GM18508 (cell line): ENCODE results near the gene CCNL1.
"Not testable (repeated sequence)": the region's sequence is repeated elsewhere in the genome, so short reads cannot be mapped to it uniquely, and the experiment has no call there.

Source experiments
- ATAC-seq: cut with Tn5 transposase; IDR thresholded peaks from one replicate; pipeline ENCODE4 v1.9.1; 2021; ENCODE audit warnings: moderate number of reproducible peaks; ENCODE audit not compliant: insufficient read depth, unreplicated experiment

CCNL1 gene

GRCh38 chr3:157173343-157173742 is 13.4 kb upstream of the CCNL1 start:
- not testable (repeated sequence) for ATAC-seq

GRCh38 chr3:157172746-157173145 is 12.8 kb upstream of the CCNL1 start:
- ATAC-seq, result no peak

- ATAC-seq, result no peak
Measured at GRCh38 chr3:157170861-157171260, 10.9 kb upstream of the CCNL1 start.

- no peak for ATAC-seq
Measured at GRCh38 chr3:157167371-157168042, 7.6 kb upstream of the CCNL1 start.

GRCh38 chr3:157166561-157166960 is 6.6 kb upstream of the CCNL1 start:
- peak; percentile 80 for ATAC-seq

GRCh38 chr3:157166115-157166514 is 6.2 kb upstream of the CCNL1 start:
- no peak for ATAC-seq

GRCh38 chr3:157163217-157163953 is 3.4 kb upstream of the CCNL1 start:
- no peak for ATAC-seq

GRCh38 chr3:157162620-157163019 is 2.7 kb upstream of the CCNL1 start:
- ATAC-seq, result not testable (repeated sequence)

GRCh38 chr3:157160658-157161424 is 894 bp upstream of the CCNL1 start:
- ATAC-seq, result peak; percentile 27

- peak; percentile 26 for ATAC-seq
Measured at GRCh38 chr3:157159037-157159761, 748 bp downstream of the CCNL1 start.

GRCh38 chr3:157157836-157158235 is 2.1 kb downstream of the CCNL1 start:
- no peak for ATAC-seq

GRCh38 chr3:157156837-157157635 is 2.9 kb downstream of the CCNL1 start:
- no peak for ATAC-seq

GRCh38 chr3:157155591-157155990 is 4.4 kb downstream of the CCNL1 start:
- no peak for ATAC-seq

- ATAC-seq, result no peak
Measured at GRCh38 chr3:157154563-157155330, 5.2 kb downstream of the CCNL1 start.

- ATAC-seq, result no peak
Measured at GRCh38 chr3:157152930-157153329, 7.0 kb downstream of the CCNL1 start.

GRCh38 chr3:157152438-157152837 is 7.5 kb downstream of the CCNL1 start:
- ATAC-seq, result no peak

- ATAC-seq, result no peak
Measured at GRCh38 chr3:157151627-157152026, 8.3 kb downstream of the CCNL1 start.

- ATAC-seq, result no peak
Measured at GRCh38 chr3:157151151-157151550, 8.8 kb downstream of the CCNL1 start.

- ATAC-seq, result no peak
Measured at GRCh38 chr3:157149136-157149696, 10.7 kb downstream of the CCNL1 start.
